HG03565 (cell line): ENCODE measurements around the gene CHN2.
"Not testable (repeated sequence)": the region's sequence is repeated elsewhere in the genome, so short reads cannot be mapped to it uniquely, and the experiment has no call there.

ENCODE experiments used
- ATAC-seq: cut with Tn5 transposase; IDR thresholded peaks from one replicate; pipeline ENCODE4 v1.9.1; 2021; ENCODE audit warnings: mild to moderate bottlenecking, moderate library complexity; ENCODE audit not compliant: unreplicated experiment

Gene CHN2

GRCh38 chr7:29255199-29255878 is 60.8 kb downstream of the CHN2 start:
- no peak for ATAC-seq

GRCh38 chr7:29255906-29256692 is 61.5 kb downstream of the CHN2 start:
- no peak for ATAC-seq

- ATAC-seq = no peak
These were observed 62.1 kb downstream of the CHN2 start for GRCh38 chr7:29256693-29257002.

- ATAC-seq = no peak
These were observed 64.4 kb downstream of the CHN2 start for GRCh38 chr7:29258951-29259350.

- no peak for ATAC-seq
These were observed 67.8 kb downstream of the CHN2 start for GRCh38 chr7:29262191-29262917.

GRCh38 chr7:29263601-29264207 is 69.1 kb downstream of the CHN2 start:
- ATAC-seq = not testable (repeated sequence)

- ATAC-seq = no peak
These were observed 70.8 kb downstream of the CHN2 start for GRCh38 chr7:29265208-29265923.

GRCh38 chr7:29269935-29270334 is 75.4 kb downstream of the CHN2 start:
- no peak for ATAC-seq

- no peak for ATAC-seq
These were observed 76.2 kb downstream of the CHN2 start for GRCh38 chr7:29270594-29271318.

- no peak for ATAC-seq
These were observed 76.7 kb downstream of the CHN2 start for GRCh38 chr7:29271319-29271658.

- no peak for ATAC-seq
These were observed 77.5 kb downstream of the CHN2 start for GRCh38 chr7:29272057-29272456.

- no peak for ATAC-seq
These were observed 79.8 kb downstream of the CHN2 start for GRCh38 chr7:29274146-29275017.

GRCh38 chr7:29275018-29275318 is 80.4 kb downstream of the CHN2 start:
- no peak for ATAC-seq

- ATAC-seq = no peak
These were observed 80.9 kb downstream of the CHN2 start for GRCh38 chr7:29275493-29275892.

GRCh38 chr7:29276199-29276598 is 81.6 kb downstream of the CHN2 start:
- ATAC-seq = no peak

- ATAC-seq = no peak
These were observed 82.2 kb downstream of the CHN2 start for GRCh38 chr7:29276806-29277205.

GRCh38 chr7:29277436-29278215 is 83.1 kb downstream of the CHN2 start:
- no peak for ATAC-seq

GRCh38 chr7:29278337-29279069 is 83.9 kb downstream of the CHN2 start:
- no peak for ATAC-seq
